ENCODE measurements around the gene UFM1. TPM values are rescaled to one million over a fixed set of nuclear protein-coding genes. Genes with fewer than 3 reads are reported as not detected.
A peak's percentile ranks its signal among the peaks of the same experiment; 100 is the strongest.

The UFM1 gene
- total and polyA plus RNA-seq, 2 of the 4 experiments (the other 2 are of a cell fraction) = 43.5 to 94.5 TPM

DNA sequence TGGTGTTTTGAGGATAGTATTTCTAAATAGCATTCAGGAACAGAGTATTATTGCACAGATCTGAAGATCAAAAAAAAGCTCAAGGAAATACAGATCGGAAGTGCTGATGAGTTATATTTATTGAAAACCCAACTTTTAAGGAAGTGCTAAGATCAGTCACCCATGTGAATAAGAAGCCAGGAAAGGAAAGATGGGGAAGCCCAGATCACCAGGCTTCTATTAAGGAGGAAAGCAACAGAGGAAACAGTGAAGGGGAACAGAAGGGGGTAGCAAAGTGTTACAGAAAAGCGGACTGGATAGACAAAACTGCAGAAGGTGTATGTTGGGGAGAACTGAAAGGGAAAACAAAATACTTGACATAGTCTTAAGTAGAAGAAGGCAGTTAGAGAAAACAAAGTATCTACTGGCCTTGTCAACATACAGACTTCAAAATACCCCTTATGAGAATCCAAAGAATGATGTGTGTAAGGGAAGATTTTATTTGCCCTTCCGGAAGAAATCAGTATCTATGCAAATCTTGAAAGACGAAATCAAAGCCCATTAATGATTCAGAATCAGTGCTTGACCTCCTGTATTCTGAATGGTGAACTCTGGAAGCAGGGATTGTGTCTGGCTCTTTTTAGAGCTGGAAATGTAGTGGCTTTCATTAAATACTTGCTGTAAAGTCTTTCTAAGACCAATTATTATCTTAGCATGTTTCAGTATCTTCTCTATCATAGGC, 12.1 kb downstream of the UFM1 start:
- H3K4ac ChIP-seq (ENCODE audit: low read depth, low read length) = no peak overlapping the region
- H2AFZ ChIP-seq (replicated peaks; ENCODE audit: low read length, poor library complexity) = no peak overlapping the region
- intact Hi-C loops (cut with micrococcal nuclease) (no loop called here), in situ Hi-C loops (cut with MboI; ENCODE audit: low sequenced_read_pairs) (loop anchor here (25.0 kb wide), 2 partner anchors 724 to 1324 kb away; no protein-coding TSS in a partner anchor), dilution Hi-C loops (cut with HindIII; ENCODE audit: low sequenced_read_pairs, unreplicated experiment) (no loop called here)
- no peak overlapping the region for H3K9ac ChIP-seq (ENCODE audit: low read depth, low read length)
- peaks cover 3% of the 10 kb centered on the region; the same call in 1 of the 2 replicates for H4K20me1 ChIP-seq (ENCODE audit: insufficient read depth, low read length)
- H3K27me3 ChIP-seq (ENCODE audit: control insufficient read depth, insufficient read depth, low read length) = no peaks in the 10 kb centered on the region
- no peak overlapping the region for H3K14ac ChIP-seq (replicated peaks; ENCODE audit: low read depth, low read length)
- H3K56ac ChIP-seq (ENCODE audit: extremely low read depth, insufficient read depth, low read length) = no peak overlapping the region
- H3K36me3 ChIP-seq (ENCODE audit: control insufficient read depth, insufficient read depth, low read length) = peaks cover 9% of the 10 kb centered on the region
- no peak overlapping the region for H4K8ac ChIP-seq (ENCODE audit: low read depth in 2 of 2, low read length in 2 of 2)
- no peak overlapping the region for H2BK120ac ChIP-seq (ENCODE audit: low read depth, low read length)
- H3K4me2 ChIP-seq (ENCODE audit: low read depth, low read length) = no peak overlapping the region
- BruUV-seq (replicated peaks) = TSS peak; percentile 88
- no peak overlapping the region for H2BK20ac ChIP-seq (ENCODE audit: low read depth, low read length)
- no peak overlapping the region for H2BK5ac ChIP-seq (ENCODE audit: low read depth, low read length, poor library complexity, severe bottlenecking)
- H3K9me1 ChIP-seq (ENCODE audit: insufficient read depth, low read length) = no peaks in the 10 kb centered on the region
- H4K5ac ChIP-seq (ENCODE audit: low read depth, low read length) = no peak overlapping the region
- no peak for DNase-seq
- H3K27ac ChIP-seq (ENCODE audit: insufficient read depth, low read length) = no peak overlapping the region
- no peak for ATAC-seq (ENCODE audit: low read depth)
- H3K18ac ChIP-seq (ENCODE audit: low read depth, low read length) = no peak overlapping the region
- H3K23ac ChIP-seq (ENCODE audit: low read depth, low read length) = no peak overlapping the region
- TF ChIP-seq, protein P1, sequence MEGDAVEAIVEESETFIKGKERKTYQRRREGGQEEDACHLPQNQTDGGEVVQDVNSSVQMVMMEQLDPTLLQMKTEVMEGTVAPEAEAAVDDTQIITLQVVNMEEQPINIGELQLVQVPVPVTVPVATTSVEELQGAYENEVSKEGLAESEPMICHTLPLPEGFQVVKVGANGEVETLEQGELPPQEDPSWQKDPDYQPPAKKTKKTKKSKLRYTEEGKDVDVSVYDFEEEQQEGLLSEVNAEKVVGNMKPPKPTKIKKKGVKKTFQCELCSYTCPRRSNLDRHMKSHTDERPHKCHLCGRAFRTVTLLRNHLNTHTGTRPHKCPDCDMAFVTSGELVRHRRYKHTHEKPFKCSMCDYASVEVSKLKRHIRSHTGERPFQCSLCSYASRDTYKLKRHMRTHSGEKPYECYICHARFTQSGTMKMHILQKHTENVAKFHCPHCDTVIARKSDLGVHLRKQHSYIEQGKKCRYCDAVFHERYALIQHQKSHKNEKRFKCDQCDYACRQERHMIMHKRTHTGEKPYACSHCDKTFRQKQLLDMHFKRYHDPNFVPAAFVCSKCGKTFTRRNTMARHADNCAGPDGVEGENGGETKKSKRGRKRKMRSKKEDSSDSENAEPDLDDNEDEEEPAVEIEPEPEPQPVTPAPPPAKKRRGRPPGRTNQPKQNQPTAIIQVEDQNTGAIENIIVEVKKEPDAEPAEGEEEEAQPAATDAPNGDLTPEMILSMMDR (conservative IDR thresholded peaks at IDR 0.05; ENCODE audit: low read depth, low read length) = no peak
- TF ChIP-seq POLR2A (IDR thresholded peaks at IDR 0.05; ENCODE audit: low read depth, low read length) (no peak), SMC3 (IDR thresholded peaks at IDR 0.05; ENCODE audit: low read depth, low read length) (no peak), NFE2L2 (IDR thresholded peaks at IDR 0.05; ENCODE audit: low read depth, low read length) (no peak), CEBPB (IDR thresholded peaks at IDR 0.05; ENCODE audit: low read depth, low read length) (no peak), FOS (IDR thresholded peaks at IDR 0.05; ENCODE audit: low read depth, low read length) (no peak)
- TF ChIP-seq, protein P2, sequence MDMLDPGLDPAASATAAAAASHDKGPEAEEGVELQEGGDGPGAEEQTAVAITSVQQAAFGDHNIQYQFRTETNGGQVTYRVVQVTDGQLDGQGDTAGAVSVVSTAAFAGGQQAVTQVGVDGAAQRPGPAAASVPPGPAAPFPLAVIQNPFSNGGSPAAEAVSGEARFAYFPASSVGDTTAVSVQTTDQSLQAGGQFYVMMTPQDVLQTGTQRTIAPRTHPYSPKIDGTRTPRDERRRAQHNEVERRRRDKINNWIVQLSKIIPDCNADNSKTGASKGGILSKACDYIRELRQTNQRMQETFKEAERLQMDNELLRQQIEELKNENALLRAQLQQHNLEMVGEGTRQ (IDR thresholded peaks at IDR 0.05; ENCODE audit: low read depth, low read length) = no peak
- no peak overlapping the region for H3K4me3 ChIP-seq (ENCODE audit: insufficient read depth, low read depth, low read length)
- H2BK15ac ChIP-seq (ENCODE audit: low read depth, low read length) = no peak overlapping the region
- H2AK9ac ChIP-seq (replicated peaks; ENCODE audit: low read depth, low read length, poor library complexity) = no peak overlapping the region
- no peaks in the 10 kb centered on the region for H3K4me1 ChIP-seq (ENCODE audit: control insufficient read depth, insufficient read depth, low read length)
- H3K79me1 ChIP-seq (ENCODE audit: low read depth in 1 of 2, low read length in 2 of 2) = peaks cover 0 to 6% of the 10 kb centered on the region in 2 experiments; a peak in 3 of 4 replicates
- ChIA-PET CTCF (no interaction called here), POLR2A (ENCODE audit: unreplicated experiment) (no interaction called here)
- no peak overlapping the region for H2AK5ac ChIP-seq (ENCODE audit: low read depth, low read length)
- no CpG with 5 or more reads among the region's 4 CpGs for WGBS, 2 experiments (ENCODE audit: extremely low coverage in 2 of 2, insufficient read length in 1 of 2)
- H3K9me3 ChIP-seq (ENCODE audit: control insufficient read depth, insufficient read depth, low read length) = no peaks in the 10 kb centered on the region
- no peak overlapping the region for H4K91ac ChIP-seq (ENCODE audit: insufficient read depth, low read depth, low read length)
